ENCODE data around the gene CBLC.

DNA sequence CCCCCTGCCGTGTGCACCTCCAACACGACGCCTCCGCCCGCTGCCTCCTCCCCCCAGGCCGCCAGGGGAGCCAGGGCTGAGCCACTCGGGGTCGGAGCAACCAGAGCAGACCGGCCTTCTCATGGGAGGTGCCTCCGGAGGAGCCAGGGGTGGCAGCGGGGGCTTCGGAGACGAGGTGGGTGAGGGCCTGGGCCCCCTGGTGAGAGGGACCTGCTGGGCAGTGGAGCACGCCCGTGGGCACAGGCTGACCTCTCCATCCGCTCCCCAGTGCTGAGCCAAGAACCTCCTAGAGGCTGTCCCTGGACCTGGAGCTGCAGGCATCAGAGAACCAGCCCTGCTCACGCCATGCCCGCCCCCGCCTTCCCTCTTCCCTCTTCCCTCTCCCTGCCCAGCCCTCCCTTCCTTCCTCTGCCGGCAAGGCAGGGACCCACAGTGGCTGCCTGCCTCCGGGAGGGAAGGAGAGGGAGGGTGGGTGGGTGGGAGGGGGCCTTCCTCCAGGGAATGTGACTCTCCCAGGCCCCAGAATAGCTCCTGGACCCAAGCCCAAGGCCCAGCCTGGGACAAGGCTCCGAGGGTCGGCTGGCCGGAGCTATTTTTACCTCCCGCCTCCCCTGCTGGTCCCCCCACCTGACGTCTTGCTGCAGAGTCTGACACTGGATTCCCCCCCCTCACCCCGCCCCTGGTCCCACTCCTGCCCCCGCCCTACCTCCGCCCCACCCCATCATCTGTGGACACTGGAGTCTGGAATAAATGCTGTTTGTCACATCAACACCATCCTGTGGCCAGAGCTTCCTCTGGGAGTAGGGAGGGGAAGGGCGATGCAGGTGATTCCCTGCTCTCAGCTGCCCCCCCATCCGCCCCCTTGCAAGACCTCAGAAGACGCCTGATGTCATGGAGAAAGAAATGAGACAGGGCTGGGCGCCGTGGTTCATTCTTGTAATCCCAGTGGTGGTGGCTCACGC, 43.2 kb downstream of the CBLC start:
- TF ChIP-seq CTCF (optimal IDR thresholded peaks at IDR 0.05 in 1 of 3, IDR thresholded peaks at IDR 0.05 in 1 of 3, conservative IDR thresholded peaks at IDR 0.05 in 1 of 3; ENCODE audit: extremely low read depth in 1 of 3, insufficient read depth in 2 of 3, low read length in 3 of 3) = no peak
- no peak for TF ChIP-seq EZH2 (IDR thresholded peaks at IDR 0.05; ENCODE audit: low read length)

Measured in keratinocyte (primary cell).